ENCODE measurements around the gene ITGA2B.
"Not testable (repeated sequence)": the region's sequence is repeated elsewhere in the genome, so short reads cannot be mapped to it uniquely, and the experiment has no call there.

Gene ITGA2B

DNA sequence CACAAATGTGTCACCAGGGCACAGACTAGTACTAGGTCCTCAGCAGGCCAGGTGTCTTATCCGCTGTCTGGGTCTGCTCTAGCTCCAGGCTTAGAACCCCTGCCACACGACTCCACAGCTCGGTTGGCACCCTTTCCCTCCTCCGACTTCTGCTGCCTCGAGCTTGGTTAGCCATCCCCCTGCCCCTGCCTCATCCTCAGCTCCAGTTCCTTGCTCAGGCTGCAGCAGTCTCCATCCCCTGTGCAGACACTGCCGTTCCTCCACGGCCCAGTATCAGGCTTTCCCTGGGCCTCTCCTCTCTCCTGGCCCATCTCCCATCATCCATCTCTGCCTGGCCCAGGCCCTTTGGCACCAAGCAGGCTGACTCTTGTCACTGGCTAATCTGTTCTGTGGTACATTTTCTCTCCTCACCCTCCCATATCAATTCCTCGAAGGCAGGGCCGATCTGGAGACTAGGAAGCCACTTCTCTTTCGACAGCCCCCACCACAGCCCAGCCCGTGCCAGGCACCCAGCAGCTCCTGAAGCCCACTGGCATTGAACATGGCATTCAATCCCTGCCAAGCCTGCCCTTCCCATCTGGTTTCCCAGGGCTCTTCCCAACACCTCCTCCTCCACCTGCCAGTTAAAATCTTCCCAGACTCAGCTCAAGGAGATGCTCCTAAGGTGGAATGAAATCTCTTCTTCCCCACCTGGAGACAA is 45.8 kb downstream of the ITGA2B start (continued):
- no peak for TF ChIP-seq ZNF8 (CRISPR knock-in tag; IDR thresholded peaks at IDR 0.05)
- TF ChIP-seq ZNF70 (CRISPR knock-in tag; IDR thresholded peaks at IDR 0.05), result no peak
- TF ChIP-seq PPARA (CRISPR knock-in tag; IDR thresholded peaks at IDR 0.05; ENCODE audit: borderline replicate concordance), result no peak
- TF ChIP-seq ARNTL (CRISPR knock-in tag; IDR thresholded peaks at IDR 0.05; ENCODE audit: borderline replicate concordance, low read depth), result no peak
- TF ChIP-seq, protein P1, sequence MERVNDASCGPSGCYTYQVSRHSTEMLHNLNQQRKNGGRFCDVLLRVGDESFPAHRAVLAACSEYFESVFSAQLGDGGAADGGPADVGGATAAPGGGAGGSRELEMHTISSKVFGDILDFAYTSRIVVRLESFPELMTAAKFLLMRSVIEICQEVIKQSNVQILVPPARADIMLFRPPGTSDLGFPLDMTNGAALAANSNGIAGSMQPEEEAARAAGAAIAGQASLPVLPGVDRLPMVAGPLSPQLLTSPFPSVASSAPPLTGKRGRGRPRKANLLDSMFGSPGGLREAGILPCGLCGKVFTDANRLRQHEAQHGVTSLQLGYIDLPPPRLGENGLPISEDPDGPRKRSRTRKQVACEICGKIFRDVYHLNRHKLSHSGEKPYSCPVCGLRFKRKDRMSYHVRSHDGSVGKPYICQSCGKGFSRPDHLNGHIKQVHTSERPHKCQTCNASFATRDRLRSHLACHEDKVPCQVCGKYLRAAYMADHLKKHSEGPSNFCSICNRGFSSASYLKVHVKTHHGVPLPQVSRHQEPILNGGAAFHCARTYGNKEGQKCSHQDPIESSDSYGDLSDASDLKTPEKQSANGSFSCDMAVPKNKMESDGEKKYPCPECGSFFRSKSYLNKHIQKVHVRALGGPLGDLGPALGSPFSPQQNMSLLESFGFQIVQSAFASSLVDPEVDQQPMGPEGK (CRISPR knock-in tag; IDR thresholded peaks at IDR 0.05; ENCODE audit: borderline replicate concordance), result no peak
- TF ChIP-seq ZC3H10 (CRISPR knock-in tag; IDR thresholded peaks at IDR 0.05), result no peak

DNA sequence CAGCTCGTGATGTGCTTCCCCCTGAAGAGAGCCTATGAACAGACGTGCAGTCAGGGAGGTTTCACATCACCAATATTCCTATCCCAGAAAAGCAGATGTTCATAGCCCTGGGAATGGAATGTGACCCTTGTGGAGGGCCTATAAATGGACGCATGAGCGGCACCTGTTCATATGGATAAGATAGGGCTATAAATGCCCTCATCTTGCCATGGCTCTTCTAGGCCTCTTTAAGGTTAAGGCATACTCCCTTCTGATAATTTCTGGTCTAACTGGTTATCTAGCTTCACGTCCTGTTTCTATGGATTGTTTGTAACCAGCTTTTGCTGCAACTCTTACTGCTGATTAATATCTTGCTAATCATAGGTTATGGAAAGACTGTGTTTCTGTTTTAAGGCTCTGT is 48.9 kb downstream of the ITGA2B start:
- not testable (repeated sequence) for ATAC-seq

DNA sequence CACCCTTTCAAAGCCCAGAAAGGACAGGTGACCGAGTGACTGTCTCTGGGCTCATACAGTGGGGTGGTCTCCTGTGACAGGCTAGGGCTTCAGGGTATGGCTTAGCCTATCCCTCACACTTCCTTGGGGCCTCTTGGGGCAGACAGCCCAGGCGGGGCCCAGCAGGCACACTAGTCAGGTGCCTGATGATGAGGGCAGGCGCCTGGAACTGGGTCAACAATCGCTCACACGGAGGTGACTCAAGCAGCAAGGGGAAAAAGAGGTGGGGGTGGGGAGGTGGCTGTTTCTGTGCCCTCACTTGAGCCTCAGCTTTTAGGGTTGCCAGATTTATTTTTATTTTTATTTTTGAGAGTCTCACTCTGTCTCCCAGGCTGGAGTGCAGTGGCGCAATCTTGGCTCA is 50.7 kb downstream of the ITGA2B start:
- no peak for ATAC-seq
- TF ChIP-seq TOX (CRISPR knock-in tag; IDR thresholded peaks at IDR 0.05; ENCODE audit: borderline replicate concordance) (no peak), ZC3H10 (CRISPR knock-in tag; IDR thresholded peaks at IDR 0.05) (no peak), ZNF70 (CRISPR knock-in tag; IDR thresholded peaks at IDR 0.05) (no peak), ZFP30 (CRISPR knock-in tag; IDR thresholded peaks at IDR 0.05) (no peak), PPARA (CRISPR knock-in tag; IDR thresholded peaks at IDR 0.05; ENCODE audit: borderline replicate concordance) (no peak), RARB (CRISPR knock-in tag; IDR thresholded peaks at IDR 0.05) (no peak), OSR1 (CRISPR knock-in tag; IDR thresholded peaks at IDR 0.05) (no peak), ZNF8 (CRISPR knock-in tag; IDR thresholded peaks at IDR 0.05) (no peak), ZFP3 (CRISPR knock-in tag; IDR thresholded peaks at IDR 0.05) (no peak), GLIS3 (CRISPR knock-in tag; IDR thresholded peaks at IDR 0.05) (no peak), SNAI2 (CRISPR knock-in tag; IDR thresholded peaks at IDR 0.05) (no peak), ESRRG (CRISPR knock-in tag; IDR thresholded peaks at IDR 0.05) (no peak), ARNTL (CRISPR knock-in tag; IDR thresholded peaks at IDR 0.05; ENCODE audit: borderline replicate concordance, low read depth) (no peak), TCF4 (CRISPR knock-in tag; IDR thresholded peaks at IDR 0.05; ENCODE audit: borderline replicate concordance) (no peak), CSDC2 (CRISPR knock-in tag; IDR thresholded peaks at IDR 0.05) (no peak), ZNF565 (CRISPR knock-in tag; conservative IDR thresholded peaks at IDR 0.05; ENCODE audit: low read depth) (no peak)
- TF ChIP-seq, protein P2, sequence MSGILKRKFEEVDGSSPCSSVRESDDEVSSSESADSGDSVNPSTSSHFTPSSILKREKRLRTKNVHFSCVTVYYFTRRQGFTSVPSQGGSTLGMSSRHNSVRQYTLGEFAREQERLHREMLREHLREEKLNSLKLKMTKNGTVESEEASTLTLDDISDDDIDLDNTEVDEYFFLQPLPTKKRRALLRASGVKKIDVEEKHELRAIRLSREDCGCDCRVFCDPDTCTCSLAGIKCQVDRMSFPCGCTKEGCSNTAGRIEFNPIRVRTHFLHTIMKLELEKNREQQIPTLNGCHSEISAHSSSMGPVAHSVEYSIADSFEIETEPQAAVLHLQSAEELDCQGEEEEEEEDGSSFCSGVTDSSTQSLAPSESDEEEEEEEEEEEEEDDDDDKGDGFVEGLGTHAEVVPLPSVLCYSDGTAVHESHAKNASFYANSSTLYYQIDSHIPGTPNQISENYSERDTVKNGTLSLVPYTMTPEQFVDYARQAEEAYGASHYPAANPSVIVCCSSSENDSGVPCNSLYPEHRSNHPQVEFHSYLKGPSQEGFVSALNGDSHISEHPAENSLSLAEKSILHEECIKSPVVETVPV (CRISPR knock-in tag; IDR thresholded peaks at IDR 0.05), result no peak

DNA sequence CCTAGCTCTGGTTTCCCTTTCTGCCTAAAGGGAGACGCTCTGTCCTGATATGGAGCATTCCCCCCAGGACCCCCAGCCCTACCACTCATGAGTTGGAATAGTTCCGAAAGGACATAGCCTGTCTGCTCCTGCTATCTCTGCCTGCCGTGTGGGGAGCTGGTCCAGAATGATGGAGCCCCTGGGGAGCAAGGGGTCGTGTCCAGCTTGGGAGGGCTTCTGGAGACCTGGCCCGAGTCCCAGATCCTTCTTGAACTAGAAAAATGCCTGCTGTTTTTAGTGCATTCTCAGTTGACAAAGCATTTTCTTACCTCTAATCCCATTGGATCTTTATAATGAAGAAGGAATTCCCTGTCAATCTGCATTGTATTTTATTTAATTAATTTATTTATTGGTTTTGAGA is 53.5 kb downstream of the ITGA2B start:
- TF ChIP-seq BACH2 (CRISPR knock-in tag; IDR thresholded peaks at IDR 0.05; ENCODE audit: borderline replicate concordance) (no peak), ZFP3 (CRISPR knock-in tag; IDR thresholded peaks at IDR 0.05) (no peak), RARB (CRISPR knock-in tag; IDR thresholded peaks at IDR 0.05) (no peak), OSR1 (CRISPR knock-in tag; IDR thresholded peaks at IDR 0.05) (no peak), ESRRG (CRISPR knock-in tag; IDR thresholded peaks at IDR 0.05) (no peak), ZNF565 (CRISPR knock-in tag; conservative IDR thresholded peaks at IDR 0.05; ENCODE audit: low read depth) (no peak), TCF4 (CRISPR knock-in tag; IDR thresholded peaks at IDR 0.05; ENCODE audit: borderline replicate concordance) (no peak), PPARA (CRISPR knock-in tag; IDR thresholded peaks at IDR 0.05; ENCODE audit: borderline replicate concordance) (no peak), GLIS3 (CRISPR knock-in tag; IDR thresholded peaks at IDR 0.05) (no peak)
- TF ChIP-seq, protein P3, sequence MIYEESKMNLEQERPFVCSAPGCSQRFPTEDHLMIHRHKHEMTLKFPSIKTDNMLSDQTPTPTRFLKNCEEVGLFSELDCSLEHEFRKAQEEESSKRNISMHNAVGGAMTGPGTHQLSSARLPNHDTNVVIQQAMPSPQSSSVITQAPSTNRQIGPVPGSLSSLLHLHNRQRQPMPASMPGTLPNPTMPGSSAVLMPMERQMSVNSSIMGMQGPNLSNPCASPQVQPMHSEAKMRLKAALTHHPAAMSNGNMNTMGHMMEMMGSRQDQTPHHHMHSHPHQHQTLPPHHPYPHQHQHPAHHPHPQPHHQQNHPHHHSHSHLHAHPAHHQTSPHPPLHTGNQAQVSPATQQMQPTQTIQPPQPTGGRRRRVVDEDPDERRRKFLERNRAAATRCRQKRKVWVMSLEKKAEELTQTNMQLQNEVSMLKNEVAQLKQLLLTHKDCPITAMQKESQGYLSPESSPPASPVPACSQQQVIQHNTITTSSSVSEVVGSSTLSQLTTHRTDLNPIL (CRISPR knock-in tag; IDR thresholded peaks at IDR 0.05; ENCODE audit: low read depth), result no peak
- ATAC-seq, result no peak

DNA sequence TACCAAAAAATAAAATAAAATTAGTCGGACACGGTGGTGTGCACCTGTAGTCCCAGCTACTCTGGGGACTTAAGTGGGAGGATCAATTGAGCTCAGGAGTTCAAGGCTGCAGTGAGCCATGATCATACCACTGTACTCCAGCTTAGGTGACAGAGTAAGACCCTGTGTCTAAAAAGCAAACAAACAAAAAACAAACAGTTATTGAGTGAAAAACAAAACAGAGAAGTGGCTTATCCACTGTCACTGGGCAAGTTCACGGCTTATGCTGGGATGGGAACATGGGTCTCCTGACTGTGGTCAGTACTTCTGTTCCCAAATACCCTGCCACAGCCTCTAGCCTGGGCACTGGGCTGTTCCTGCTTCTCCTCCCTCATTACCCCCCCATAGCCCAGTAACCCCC is 53.9 kb downstream of the ITGA2B start:
- TF ChIP-seq TOX (CRISPR knock-in tag; IDR thresholded peaks at IDR 0.05; ENCODE audit: borderline replicate concordance) (no peak), ZFP3 (CRISPR knock-in tag; IDR thresholded peaks at IDR 0.05) (no peak), BACH2 (CRISPR knock-in tag; IDR thresholded peaks at IDR 0.05; ENCODE audit: borderline replicate concordance) (no peak), SNAI2 (CRISPR knock-in tag; IDR thresholded peaks at IDR 0.05) (no peak), TCF4 (CRISPR knock-in tag; IDR thresholded peaks at IDR 0.05; ENCODE audit: borderline replicate concordance) (no peak), ZNF565 (CRISPR knock-in tag; conservative IDR thresholded peaks at IDR 0.05; ENCODE audit: low read depth) (no peak), ZNF8 (CRISPR knock-in tag; IDR thresholded peaks at IDR 0.05) (no peak), ZC3H10 (CRISPR knock-in tag; IDR thresholded peaks at IDR 0.05) (no peak)
- TF ChIP-seq, protein P4, sequence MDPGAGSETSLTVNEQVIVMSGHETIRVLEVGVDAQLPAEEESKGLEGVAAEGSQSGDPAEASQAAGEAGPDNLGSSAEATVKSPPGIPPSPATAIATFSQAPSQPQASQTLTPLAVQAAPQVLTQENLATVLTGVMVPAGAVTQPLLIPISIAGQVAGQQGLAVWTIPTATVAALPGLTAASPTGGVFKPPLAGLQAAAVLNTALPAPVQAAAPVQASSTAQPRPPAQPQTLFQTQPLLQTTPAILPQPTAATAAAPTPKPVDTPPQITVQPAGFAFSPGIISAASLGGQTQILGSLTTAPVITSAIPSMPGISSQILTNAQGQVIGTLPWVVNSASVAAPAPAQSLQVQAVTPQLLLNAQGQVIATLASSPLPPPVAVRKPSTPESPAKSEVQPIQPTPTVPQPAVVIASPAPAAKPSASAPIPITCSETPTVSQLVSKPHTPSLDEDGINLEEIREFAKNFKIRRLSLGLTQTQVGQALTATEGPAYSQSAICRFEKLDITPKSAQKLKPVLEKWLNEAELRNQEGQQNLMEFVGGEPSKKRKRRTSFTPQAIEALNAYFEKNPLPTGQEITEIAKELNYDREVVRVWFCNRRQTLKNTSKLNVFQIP (CRISPR knock-in tag; IDR thresholded peaks at IDR 0.05; ENCODE audit: borderline replicate concordance, low read depth), result no peak
- TF ChIP-seq, protein P3 (CRISPR knock-in tag; IDR thresholded peaks at IDR 0.05; ENCODE audit: low read depth), result no peak
- TF ChIP-seq, protein P2 (CRISPR knock-in tag; IDR thresholded peaks at IDR 0.05), result no peak
- no peak for ATAC-seq

Measured in SK-N-SH treated with all-trans-retinoic acid at 6 μM for 48 hours (cell line).